ENCODE results near the gene C10orf90. TPM values are rescaled to one million over a fixed set of nuclear protein-coding genes. Genes with fewer than 3 reads are reported as not detected.

Gene C10orf90
- total RNA-seq, 2 experiments from 2014 or later = not detected

DNA sequence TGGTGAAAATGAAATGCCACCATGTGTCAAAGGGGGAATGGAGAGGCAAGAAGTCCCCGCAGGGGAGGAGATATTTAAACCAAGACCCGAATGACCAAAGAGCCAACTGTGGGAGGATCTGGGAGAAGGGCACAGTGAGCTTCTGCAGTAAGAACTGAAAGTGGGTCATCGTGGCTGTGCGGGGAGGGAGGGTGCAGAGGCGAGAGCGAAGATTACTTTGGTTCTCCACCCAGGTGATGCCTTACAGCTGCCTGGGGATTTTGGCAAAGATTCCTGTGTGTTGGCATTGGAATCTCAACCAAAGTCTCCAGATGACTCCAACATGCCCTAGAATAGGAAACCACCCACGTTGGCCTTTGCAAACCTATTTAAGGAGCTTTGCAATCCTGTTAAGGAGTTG, 238.0 kb downstream of the C10orf90 start:
- POLR2A ChIA-PET = no interaction called here
- CTCF ChIA-PET = no interaction called here

DNA sequence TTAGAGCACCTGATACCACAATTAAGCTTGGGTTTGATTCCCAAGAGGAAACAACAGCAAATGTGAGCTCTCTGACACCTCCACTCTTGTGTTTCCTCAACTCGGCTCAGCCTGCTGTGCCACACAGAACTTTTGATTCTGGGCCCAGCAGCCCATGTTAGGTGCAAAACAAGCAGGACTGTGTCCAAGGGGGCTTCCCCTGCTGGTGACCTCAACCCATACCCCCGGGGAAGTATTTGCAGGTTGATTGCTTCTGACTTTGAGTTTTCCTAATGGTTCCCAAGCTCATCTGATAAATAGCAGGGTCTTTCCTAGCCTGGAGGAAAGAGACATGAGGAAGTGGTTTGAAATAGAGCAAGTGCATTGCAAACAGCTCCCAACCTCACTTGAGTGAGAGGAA, 238.7 kb downstream of the C10orf90 start:
- POLR2A ChIA-PET = no interaction called here
- Mint-ChIP-seq H3K4me3 (no peak overlapping the region), H3K27me3 (no peaks in the 10 kb centered on the region), H3K4me1 (no peaks in the 10 kb centered on the region), H3K36me3 (ENCODE audit: low read depth) (no peaks in the 10 kb centered on the region), H3K27ac (no peak overlapping the region), H3K9me3 (no peaks in the 10 kb centered on the region)
- no peak for DNase-seq
- CTCF ChIA-PET = no interaction called here

More for the DNA sequence above, 238.0 kb downstream of the C10orf90 start:
- H3K4me1 Mint-ChIP-seq = no peaks in the 10 kb centered on the region
- no peaks in the 10 kb centered on the region for H3K9me3 Mint-ChIP-seq
- no peak overlapping the region for H3K4me3 Mint-ChIP-seq
- no peaks in the 10 kb centered on the region for H3K36me3 Mint-ChIP-seq (ENCODE audit: low read depth)
- no peaks in the 10 kb centered on the region for H3K27me3 Mint-ChIP-seq
- DNase-seq = no peak
- H3K27ac Mint-ChIP-seq = no peak overlapping the region

DNA sequence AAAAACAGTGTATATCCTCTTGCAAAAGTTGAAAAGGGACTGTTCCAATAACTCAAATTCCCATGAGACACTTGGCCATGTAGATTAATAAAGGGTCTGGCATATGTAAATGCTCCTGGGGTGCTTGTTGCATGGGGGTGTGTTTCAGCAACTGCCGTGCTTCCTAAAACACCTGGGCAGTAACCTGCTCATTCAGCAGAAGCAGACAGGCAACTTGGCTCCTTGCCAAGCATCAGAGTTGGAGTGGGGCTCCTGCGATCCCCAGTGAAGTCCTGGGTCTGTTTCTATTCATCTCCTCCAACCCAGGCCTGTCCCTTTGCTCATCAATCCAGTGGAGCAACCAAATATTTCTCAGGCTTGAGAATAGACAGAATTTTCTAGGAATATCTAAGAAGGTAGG, 240.0 kb downstream of the C10orf90 start:
- ChIA-PET POLR2A (no interaction called here), CTCF (no interaction called here)
- H3K27ac Mint-ChIP-seq = no peak overlapping the region
- H3K9me3 Mint-ChIP-seq = no peaks in the 10 kb centered on the region
- no peaks in the 10 kb centered on the region for H3K4me1 Mint-ChIP-seq
- DNase-seq = no peak
- H3K4me3 Mint-ChIP-seq = no peak overlapping the region
- no peaks in the 10 kb centered on the region for H3K27me3 Mint-ChIP-seq
- H3K36me3 Mint-ChIP-seq (ENCODE audit: low read depth) = no peaks in the 10 kb centered on the region

DNA sequence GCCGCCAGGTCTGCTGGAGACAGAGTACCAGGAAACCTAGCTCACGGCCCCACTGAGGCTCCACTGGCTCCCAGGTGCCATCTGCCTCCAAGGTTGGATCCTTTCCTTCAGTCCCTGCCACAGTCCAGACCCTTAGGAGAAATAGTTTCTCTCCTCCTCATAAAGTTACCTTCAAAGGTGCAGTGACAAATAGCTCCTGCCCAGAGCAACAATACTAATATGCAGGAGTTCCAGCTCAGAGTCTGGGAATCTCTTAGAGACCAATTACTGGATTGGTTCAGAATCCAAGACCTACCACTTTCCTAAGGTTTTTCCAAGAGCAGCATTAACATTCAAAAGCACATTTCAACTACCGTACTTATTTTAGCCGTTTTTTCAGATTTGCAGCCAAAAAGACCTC, 241.2 kb downstream of the C10orf90 start:
- ChIA-PET CTCF (no interaction called here), POLR2A (no interaction called here)
- H3K27me3 Mint-ChIP-seq = no peaks in the 10 kb centered on the region
- no peak for DNase-seq
- no peak overlapping the region for H3K27ac Mint-ChIP-seq
- H3K4me1 Mint-ChIP-seq = no peaks in the 10 kb centered on the region
- peaks cover 11% of the 10 kb centered on the region for H3K9me3 Mint-ChIP-seq
- H3K4me3 Mint-ChIP-seq = no peak overlapping the region
- no peaks in the 10 kb centered on the region for H3K36me3 Mint-ChIP-seq (ENCODE audit: low read depth)

DNA sequence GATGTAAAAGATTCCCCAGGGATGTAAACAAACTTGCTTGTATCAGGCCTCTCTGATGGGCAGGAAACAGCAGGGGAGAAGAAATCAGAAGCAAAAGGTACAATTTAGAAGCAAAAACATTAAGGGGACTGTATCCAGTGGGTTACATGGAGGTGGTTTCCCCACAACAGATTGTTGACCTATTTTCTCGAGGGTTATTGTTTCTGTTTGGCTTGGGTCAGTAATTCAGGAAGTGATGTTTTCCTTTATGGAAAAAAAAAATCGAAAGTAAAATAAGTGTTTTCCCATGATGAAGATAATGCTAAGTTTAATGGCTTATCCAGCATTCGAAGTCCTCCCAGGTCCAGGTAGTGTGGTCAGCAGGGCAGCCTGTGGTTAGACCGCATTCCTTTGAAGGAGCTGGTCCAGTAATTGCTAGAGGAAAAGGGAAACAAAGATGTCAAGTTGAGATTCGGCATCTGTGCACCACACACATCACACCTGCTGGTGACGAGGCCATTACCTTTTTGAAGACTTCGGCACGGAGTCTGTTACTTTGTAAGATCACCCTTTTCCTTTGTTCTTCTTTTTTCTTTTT, 244.9 kb downstream of the C10orf90 start:
- POLR2A ChIA-PET = no interaction called here
- CTCF ChIA-PET = no interaction called here
- Mint-ChIP-seq H3K9me3 (peaks cover 12% of the 10 kb centered on the region), H3K4me3 (no peak overlapping the region), H3K36me3 (ENCODE audit: low read depth) (no peaks in the 10 kb centered on the region), H3K27ac (no peak overlapping the region), H3K27me3 (no peaks in the 10 kb centered on the region), H3K4me1 (no peaks in the 10 kb centered on the region)
- DNase-seq = no peak

DNA sequence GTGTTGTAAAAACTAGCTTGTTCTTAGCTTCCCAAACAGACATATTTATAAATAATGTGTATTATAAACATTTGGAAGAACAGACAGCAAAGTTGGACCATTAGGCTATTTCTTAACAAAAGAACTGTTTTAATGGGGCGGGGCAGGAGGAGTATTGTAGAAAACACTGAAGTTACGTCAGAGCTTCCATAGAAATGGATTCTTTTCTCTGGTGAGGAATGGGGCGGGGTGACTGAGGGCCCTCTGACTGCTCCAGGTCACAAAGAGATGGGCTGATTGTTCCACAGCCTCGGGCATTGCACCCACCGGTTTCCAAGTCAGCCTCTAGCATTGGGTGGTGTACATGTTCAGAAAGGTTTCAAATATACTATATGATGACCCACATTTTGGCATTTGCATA, 245.5 kb downstream of the C10orf90 start:
- H3K27ac Mint-ChIP-seq = no peak overlapping the region
- H3K27me3 Mint-ChIP-seq = no peaks in the 10 kb centered on the region
- DNase-seq = no peak
- no peaks in the 10 kb centered on the region for H3K36me3 Mint-ChIP-seq (ENCODE audit: low read depth)
- no peaks in the 10 kb centered on the region for H3K4me1 Mint-ChIP-seq
- H3K9me3 Mint-ChIP-seq = peaks cover 12% of the 10 kb centered on the region
- H3K4me3 Mint-ChIP-seq = no peak overlapping the region
- ChIA-PET POLR2A (no interaction called here), CTCF (no interaction called here)

DNA sequence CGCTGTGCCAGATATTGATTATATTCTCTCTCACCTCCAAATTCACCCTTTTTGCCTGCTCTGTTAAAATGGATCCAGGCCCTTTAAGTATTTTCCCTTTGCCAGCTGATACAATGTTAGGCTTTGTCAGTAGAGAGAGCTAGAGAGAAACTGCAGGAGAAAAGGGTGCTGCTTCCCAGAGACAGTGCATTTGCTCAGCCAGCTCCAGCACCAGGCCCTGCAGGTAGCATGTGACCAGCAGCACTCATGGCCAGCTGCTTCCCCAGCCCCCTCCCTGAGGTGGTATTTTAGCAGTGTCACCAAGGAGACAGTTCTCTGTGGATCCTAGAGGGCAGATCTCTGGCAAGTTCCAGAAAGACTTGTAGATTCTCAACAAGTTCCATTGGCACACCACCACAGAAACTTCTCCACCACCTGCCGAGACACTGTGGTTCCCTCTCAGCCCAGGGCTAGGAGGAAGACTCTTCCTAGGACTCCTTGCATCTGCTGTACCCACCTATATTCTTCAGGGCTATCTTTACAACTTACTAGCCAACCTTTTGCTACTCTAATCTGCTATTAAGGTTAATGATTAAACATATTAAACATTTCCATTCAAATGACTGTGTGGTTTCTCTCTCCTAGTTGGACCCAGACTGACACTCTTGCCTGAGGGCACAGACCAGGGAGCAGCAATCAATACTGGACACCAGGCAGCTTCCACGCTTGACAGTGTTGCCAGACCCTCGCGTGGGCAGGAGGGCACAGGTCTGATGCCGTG, 246.6 kb downstream of the C10orf90 start:
- H3K36me3 Mint-ChIP-seq (ENCODE audit: low read depth) = no peaks in the 10 kb centered on the region
- POLR2A ChIA-PET = no interaction called here
- H3K27ac Mint-ChIP-seq = no peak overlapping the region
- no peaks in the 10 kb centered on the region for H3K27me3 Mint-ChIP-seq
- H3K9me3 Mint-ChIP-seq = peaks cover 12% of the 10 kb centered on the region
- no peaks in the 10 kb centered on the region for H3K4me1 Mint-ChIP-seq
- DNase-seq = no peak
- no peak overlapping the region for H3K4me3 Mint-ChIP-seq
- CTCF ChIA-PET = no interaction called here

DNA sequence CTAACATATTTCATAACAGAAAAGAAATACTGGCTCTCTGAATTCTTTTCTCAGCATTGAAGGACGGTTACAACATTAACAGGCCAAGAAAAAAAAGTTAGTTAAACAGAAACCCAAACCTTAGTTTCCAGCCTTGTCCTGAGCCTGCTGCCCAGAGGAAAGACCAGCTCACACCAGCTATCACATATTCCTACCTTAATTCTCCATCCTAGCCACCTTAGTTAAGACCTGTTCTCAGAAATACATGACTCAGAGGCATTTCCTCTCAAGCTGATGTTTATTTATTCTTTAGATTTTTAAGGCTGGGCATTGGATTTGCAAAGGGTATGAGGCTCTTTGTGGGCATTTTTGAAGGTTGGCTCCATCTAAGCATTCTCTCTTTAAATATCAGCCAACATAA, 247.9 kb downstream of the C10orf90 start:
- Mint-ChIP-seq H3K4me1 (no peaks in the 10 kb centered on the region), H3K27ac (no peak overlapping the region), H3K4me3 (no peak overlapping the region), H3K27me3 (no peaks in the 10 kb centered on the region), H3K9me3 (peaks cover 12% of the 10 kb centered on the region), H3K36me3 (ENCODE audit: low read depth) (no peaks in the 10 kb centered on the region)
- POLR2A ChIA-PET = no interaction called here
- CTCF ChIA-PET = no interaction called here
- no peak for DNase-seq

DNA sequence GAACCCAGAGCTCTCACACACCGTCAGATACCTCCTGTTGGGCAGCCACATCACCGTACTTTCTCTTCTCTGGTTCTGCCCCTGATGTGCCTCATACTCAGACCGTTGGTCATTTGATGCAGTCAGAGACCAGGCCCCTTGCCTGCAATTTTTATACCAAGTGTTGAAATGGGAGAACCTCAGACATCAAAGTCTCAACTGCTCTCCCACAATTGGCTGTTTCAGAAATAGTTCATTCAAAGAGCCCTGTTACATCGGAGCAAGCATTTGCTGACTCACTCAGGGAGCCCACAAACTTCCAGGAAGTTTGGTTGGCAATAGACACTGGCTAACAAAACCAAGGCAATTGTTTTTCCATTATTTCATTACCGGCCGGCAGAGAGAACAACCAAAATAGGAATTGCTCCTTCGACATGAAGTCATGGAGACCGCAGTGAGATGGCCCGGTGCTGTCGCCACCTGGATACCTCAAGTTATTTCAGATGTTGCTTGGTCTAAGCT, 248.7 kb downstream of the C10orf90 start:
- Mint-ChIP-seq H3K4me3 (no peak overlapping the region), H3K4me1 (no peaks in the 10 kb centered on the region), H3K27ac (peak overlapping the region; percentile 22), H3K9me3 (peaks cover 12% of the 10 kb centered on the region), H3K27me3 (no peaks in the 10 kb centered on the region), H3K36me3 (ENCODE audit: low read depth) (no peaks in the 10 kb centered on the region)
- ChIA-PET POLR2A (no interaction called here), CTCF (no interaction called here)
- no peak for DNase-seq

DNA sequence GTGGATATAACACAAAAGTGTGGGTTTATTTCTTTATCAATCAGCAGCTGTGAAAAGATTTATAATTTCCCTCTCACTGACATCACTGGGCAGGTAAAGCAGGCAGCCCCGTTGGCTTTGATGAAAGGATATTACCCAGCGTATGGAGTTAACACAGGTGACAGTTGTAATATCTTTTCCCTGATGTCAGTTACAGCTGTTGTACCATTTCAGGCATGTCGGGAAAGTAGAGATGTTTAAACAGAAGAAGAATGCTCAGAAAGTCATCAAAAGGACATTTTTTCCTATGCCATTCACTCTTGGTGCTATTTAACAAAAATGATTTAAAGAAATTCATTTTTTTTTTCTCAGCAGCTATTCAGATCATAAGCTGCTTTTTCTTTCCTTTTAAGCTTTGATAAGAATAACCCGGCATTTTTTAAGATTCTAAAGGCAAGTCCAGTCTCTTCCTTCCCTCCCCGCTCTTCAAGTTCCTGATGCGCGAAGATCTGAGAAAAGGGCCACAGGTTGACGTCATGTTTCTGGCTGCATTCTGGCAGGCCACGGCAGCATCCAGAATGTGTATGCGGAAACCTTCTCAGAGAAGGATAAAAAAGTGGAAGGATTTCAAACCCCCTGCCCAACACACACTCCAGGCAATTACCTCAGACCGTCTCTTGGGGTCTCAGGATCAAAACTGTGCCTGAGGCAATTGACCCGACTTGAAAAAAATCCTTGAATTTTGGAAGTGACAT, 249.8 kb downstream of the C10orf90 start:
- Mint-ChIP-seq H3K9me3 (peaks cover 16% of the 10 kb centered on the region), H3K27me3 (no peaks in the 10 kb centered on the region), H3K4me3 (no peak overlapping the region), H3K27ac (no peak overlapping the region), H3K4me1 (no peaks in the 10 kb centered on the region), H3K36me3 (ENCODE audit: low read depth) (no peaks in the 10 kb centered on the region)
- no peak for DNase-seq
- ChIA-PET POLR2A (no interaction called here), CTCF (interaction anchor here (0.6 kb wide), 1 partner anchor 17 kb away, joined by 4 read pairs; no protein-coding TSS in a partner anchor)

DNA sequence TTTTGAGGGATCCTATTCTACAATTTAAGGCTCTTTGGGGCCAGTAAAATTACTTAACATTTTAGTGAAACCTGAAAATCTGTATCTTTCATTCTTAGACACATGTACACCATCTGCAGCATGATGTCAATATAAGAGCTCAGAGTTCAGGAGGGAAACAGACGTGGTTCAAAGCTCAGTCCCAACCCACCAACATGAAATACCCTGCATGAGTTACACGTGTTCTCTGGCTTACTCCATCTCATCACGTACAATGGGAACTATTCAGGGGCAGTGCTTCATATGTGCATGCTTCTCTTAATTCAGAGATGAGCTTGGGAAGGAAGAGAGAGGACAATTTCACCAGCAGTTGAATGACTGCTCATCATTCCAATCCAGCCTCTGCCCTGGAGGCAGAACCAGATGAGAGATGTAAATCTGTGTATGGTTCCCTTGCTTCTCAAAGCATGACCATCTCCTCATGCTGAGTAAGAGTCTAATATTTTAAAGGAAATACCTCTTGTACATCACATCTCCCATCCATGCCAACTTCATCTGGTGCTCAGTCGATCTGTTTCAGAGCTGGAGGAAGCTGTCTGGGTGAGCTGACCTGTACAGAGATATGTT, 253.2 kb downstream of the C10orf90 start:
- Mint-ChIP-seq H3K4me3 (no peak overlapping the region), H3K36me3 (ENCODE audit: low read depth) (no peaks in the 10 kb centered on the region), H3K27ac (no peak overlapping the region), H3K9me3 (peaks cover 3% of the 10 kb centered on the region), H3K4me1 (no peaks in the 10 kb centered on the region), H3K27me3 (no peaks in the 10 kb centered on the region)
- ChIA-PET POLR2A (no interaction called here), CTCF (no interaction called here)
- DNase-seq = no peak

DNA sequence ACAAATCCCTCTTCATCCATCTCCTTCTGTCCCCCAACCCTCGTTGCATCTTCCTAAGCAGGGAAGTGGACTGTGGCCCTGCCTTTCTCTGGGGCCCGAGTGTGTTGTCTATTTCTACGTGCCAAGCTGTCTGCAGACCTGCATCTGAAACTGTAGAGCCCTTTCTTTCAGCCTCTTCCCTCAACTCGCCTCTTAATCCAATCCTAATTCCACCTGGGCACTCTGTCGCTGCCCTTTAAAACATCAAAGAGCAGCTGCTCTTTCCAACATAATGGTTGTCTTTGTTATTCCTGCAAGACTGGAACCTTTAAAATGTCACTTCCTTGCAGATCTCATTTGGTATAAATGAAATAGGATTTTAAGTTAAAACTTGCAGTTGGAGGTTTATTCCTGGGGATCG, 260.7 kb downstream of the C10orf90 start:
- no peaks in the 10 kb centered on the region for H3K27me3 Mint-ChIP-seq
- CTCF ChIA-PET = no interaction called here
- H3K27ac Mint-ChIP-seq = no peak overlapping the region
- no peak overlapping the region for H3K4me3 Mint-ChIP-seq
- H3K9me3 Mint-ChIP-seq = no peaks in the 10 kb centered on the region
- no peak for DNase-seq
- no peaks in the 10 kb centered on the region for H3K4me1 Mint-ChIP-seq
- no peaks in the 10 kb centered on the region for H3K36me3 Mint-ChIP-seq (ENCODE audit: low read depth)
- POLR2A ChIA-PET = no interaction called here

DNA sequence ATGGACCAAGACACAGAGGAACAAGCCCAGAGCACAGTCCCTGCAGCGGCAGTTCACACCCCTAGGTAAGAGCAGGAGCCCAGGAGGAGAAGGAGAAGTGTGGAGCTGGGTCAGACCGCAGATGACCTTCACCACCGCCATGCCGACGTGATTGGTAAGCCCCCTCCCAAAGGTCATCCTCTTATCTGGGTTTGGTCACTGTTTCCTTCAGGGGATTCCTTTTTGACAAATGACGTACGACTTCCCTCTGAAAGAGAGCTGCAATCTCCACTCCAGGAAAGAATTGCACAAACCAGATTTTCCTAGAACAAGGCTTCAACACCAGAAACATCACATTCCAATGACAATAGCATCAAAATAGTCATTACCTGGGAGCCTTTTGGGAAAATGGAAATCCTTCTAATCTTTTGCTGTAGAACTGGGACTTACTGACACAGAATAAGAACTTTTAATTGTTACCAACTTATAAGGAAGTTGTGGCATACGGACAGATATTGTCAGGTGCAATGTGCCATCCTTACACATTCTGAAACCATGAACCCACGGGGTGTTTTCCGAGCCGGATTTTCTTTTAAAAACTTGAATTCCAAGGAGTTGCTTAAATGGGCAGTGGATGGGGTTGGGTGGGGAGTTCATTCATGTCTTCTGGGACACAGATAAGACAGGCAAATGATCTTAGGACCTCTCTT, 261.4 kb downstream of the C10orf90 start:
- no peaks in the 10 kb centered on the region for H3K36me3 Mint-ChIP-seq (ENCODE audit: low read depth)
- no peak overlapping the region for H3K4me3 Mint-ChIP-seq
- ChIA-PET CTCF (no interaction called here), POLR2A (no interaction called here)
- no peaks in the 10 kb centered on the region for H3K9me3 Mint-ChIP-seq
- H3K4me1 Mint-ChIP-seq = no peaks in the 10 kb centered on the region
- no peak for DNase-seq
- H3K27ac Mint-ChIP-seq = no peak overlapping the region
- H3K27me3 Mint-ChIP-seq = no peaks in the 10 kb centered on the region
